MCF 10A (cell line): ENCODE results near the gene SEC22B. TPM values are rescaled to one million over a fixed set of nuclear protein-coding genes. Genes with fewer than 3 reads are reported as not detected.
"Not testable (repeated sequence)": the region's sequence is repeated elsewhere in the genome, so short reads cannot be mapped to it uniquely, and the experiment has no call there.

Source experiments
- BruUV-seq: library from RNA; stranded (reverse); fragments of 400-500 nt; replicated peaks from 2 replicates; lab custom pipeline; 2021; lab: Mats Ljungman, UMichigan
- CTCF ChIA-PET: fragments of 300-600 bp; sonication (Branson Sonifier 250); formaldehyde crosslinking; extraction: SDS; loops from one replicate; lab custom pipeline; 2021; ENCODE audit warnings: antibody characterized with exemption, inconsistent platforms; lab: Yijun Ruan, JAX
- POLR2A ChIA-PET: fragments of 300-600, 350-650 bp; sonication (Branson Sonifier 250); formaldehyde crosslinking; extraction: SDS; loops from one replicate; lab custom pipeline; 2020; ENCODE audit warnings: antibody characterized with exemption, inconsistent platforms; lab: Yijun Ruan, JAX
- DNase-seq: peaks from one replicate; pipeline ENCODE4 v3.0.0-alpha.2; 2018; ENCODE audit not compliant: unreplicated experiment
- H3K27ac Mint-ChIP-seq: one replicate; pipeline ENCODE4 v1.8.0; 2022; ENCODE audit warnings: mild to moderate bottlenecking, low read depth, mixed read lengths; ENCODE audit not compliant: unreplicated experiment
- H3K27me3 Mint-ChIP-seq: one replicate; pipeline ENCODE4 v1.8.0; 2022; ENCODE audit warnings: mixed read lengths; ENCODE audit not compliant: insufficient read depth, unreplicated experiment
- H3K36me3 Mint-ChIP-seq: one replicate; pipeline ENCODE4 v1.8.0; 2022; ENCODE audit warnings: mild to moderate bottlenecking, moderate library complexity, mixed read lengths; ENCODE audit not compliant: insufficient read depth, unreplicated experiment
- H3K4me1 Mint-ChIP-seq: one replicate; pipeline ENCODE4 v1.8.0; 2022; ENCODE audit warnings: mixed read lengths; ENCODE audit not compliant: insufficient read depth, unreplicated experiment
- H3K4me3 Mint-ChIP-seq: one replicate; pipeline ENCODE4 v1.8.0; 2022; ENCODE audit warnings: mild to moderate bottlenecking, moderate library complexity, mixed read lengths; ENCODE audit not compliant: unreplicated experiment
- H3K9me3 Mint-ChIP-seq: one replicate; pipeline ENCODE4 v1.8.0; 2022; ENCODE audit warnings: mixed read lengths; ENCODE audit not compliant: unreplicated experiment
- intact Hi-C: fragments of 100-400 bp; cut with micrococcal nuclease; formaldehyde crosslinking; loops from 2 replicates; pipeline ENCODE4 v1.14.1; 2022
- total RNA-seq: library from RNA; stranded (reverse); gene quantifications from 2 replicates; pipeline ENCODE4 v1.2.3, GENCODE V29; 2022

Gene SEC22B
- total RNA-seq, 1 experiment from 2014 or later, result 38.0 TPM

- H3K27ac Mint-ChIP-seq, H3K4me3 Mint-ChIP-seq, H3K27me3 Mint-ChIP-seq, POLR2A ChIA-PET, H3K9me3 Mint-ChIP-seq, H3K4me1 Mint-ChIP-seq, H3K36me3 Mint-ChIP-seq, intact Hi-C loops, DNase-seq, BruUV-seq: not testable (repeated sequence)
- CTCF ChIA-PET, result interaction anchor here (0.6 kb wide), 1 partner anchor 148 kb away, joined by 4 read pairs; no protein-coding TSS in a partner anchor
These were observed 64.1 kb downstream of the SEC22B start for GRCh38 chr1:120112212-120112611.

- H3K27me3 Mint-ChIP-seq, H3K36me3 Mint-ChIP-seq, H3K9me3 Mint-ChIP-seq, DNase-seq, intact Hi-C loops, H3K4me1 Mint-ChIP-seq, POLR2A ChIA-PET, H3K27ac Mint-ChIP-seq, BruUV-seq, CTCF ChIA-PET, H3K4me3 Mint-ChIP-seq: not testable (repeated sequence)
These were observed 64.5 kb downstream of the SEC22B start for GRCh38 chr1:120111771-120112170.

- CTCF ChIA-PET, H3K36me3 Mint-ChIP-seq, BruUV-seq, H3K27ac Mint-ChIP-seq, intact Hi-C loops, DNase-seq, H3K9me3 Mint-ChIP-seq, H3K4me3 Mint-ChIP-seq, H3K4me1 Mint-ChIP-seq, POLR2A ChIA-PET, H3K27me3 Mint-ChIP-seq: not testable (repeated sequence)
These were observed 65.3 kb downstream of the SEC22B start for GRCh38 chr1:120111008-120111407.

GRCh38 chr1:120109656-120110055 is 66.7 kb downstream of the SEC22B start:
- POLR2A ChIA-PET, DNase-seq, BruUV-seq, H3K4me1 Mint-ChIP-seq, H3K27ac Mint-ChIP-seq, H3K4me3 Mint-ChIP-seq, H3K36me3 Mint-ChIP-seq, CTCF ChIA-PET, H3K27me3 Mint-ChIP-seq, H3K9me3 Mint-ChIP-seq, intact Hi-C loops: not testable (repeated sequence)

GRCh38 chr1:120109180-120109579 is 67.1 kb downstream of the SEC22B start:
- POLR2A ChIA-PET, H3K4me1 Mint-ChIP-seq, H3K36me3 Mint-ChIP-seq, CTCF ChIA-PET, H3K27me3 Mint-ChIP-seq, H3K9me3 Mint-ChIP-seq, intact Hi-C loops, H3K4me3 Mint-ChIP-seq, DNase-seq, H3K27ac Mint-ChIP-seq, BruUV-seq: not testable (repeated sequence)

GRCh38 chr1:120105288-120105687 is 71.0 kb downstream of the SEC22B start:
- BruUV-seq, intact Hi-C loops, DNase-seq, H3K9me3 Mint-ChIP-seq, H3K27me3 Mint-ChIP-seq, H3K4me1 Mint-ChIP-seq, POLR2A ChIA-PET, H3K27ac Mint-ChIP-seq, H3K36me3 Mint-ChIP-seq, H3K4me3 Mint-ChIP-seq, CTCF ChIA-PET: not testable (repeated sequence)

GRCh38 chr1:120103768-120104167 is 72.6 kb downstream of the SEC22B start:
- H3K27me3 Mint-ChIP-seq, POLR2A ChIA-PET, H3K9me3 Mint-ChIP-seq, BruUV-seq, CTCF ChIA-PET, H3K36me3 Mint-ChIP-seq, H3K4me1 Mint-ChIP-seq, intact Hi-C loops, DNase-seq, H3K27ac Mint-ChIP-seq, H3K4me3 Mint-ChIP-seq: not testable (repeated sequence)

GRCh38 chr1:120101593-120101992 is 74.7 kb downstream of the SEC22B start:
- H3K4me1 Mint-ChIP-seq, H3K27ac Mint-ChIP-seq, H3K4me3 Mint-ChIP-seq, DNase-seq, POLR2A ChIA-PET, BruUV-seq, CTCF ChIA-PET, intact Hi-C loops, H3K9me3 Mint-ChIP-seq, H3K36me3 Mint-ChIP-seq, H3K27me3 Mint-ChIP-seq: not testable (repeated sequence)
